Lower leg skin (tissue), 3 donors: ENCODE results near the gene MATN4.

ENCODE experiments used
- CTCF ChIP-seq, 3 donors: fragments of 450-650 bp; IDR thresholded peaks; one replicate each; pipeline ENCODE4 v1.5.1; 2016; ENCODE audit warnings: antibody characterized with exemption in 3 of 3, mild to moderate bottlenecking in 3 of 3, moderate library complexity in 2 of 3
- POLR2A ChIP-seq, 2 donors: fragments of 450-650 bp; IDR thresholded peaks; one replicate each; pipeline ENCODE4 v1.6.1; 2016 to 2017; ENCODE audit warnings: antibody characterized with exemption in 2 of 2, mild to moderate bottlenecking in 1 of 2, moderate library complexity in 1 of 2

- TF ChIP-seq CTCF (IDR thresholded peaks at IDR 0.05) = no peak
- TF ChIP-seq POLR2A (IDR thresholded peaks at IDR 0.05) = no peak
Measured at GRCh38 chr20:45309075-45309474, 976 bp upstream of the MATN4 start.
